A549 (cell line): ENCODE measurements around the gene GBGT1.

ENCODE experiments used
- CEBPB ChIP-seq, 2 experiments: fragments of >200 bp in 1 of 2; sonication (Bioruptor Twin) in 1 of 2; formaldehyde crosslinking in 1 of 2; IDR thresholded peaks; 2 replicates each; pipeline ENCODE4 v1.6.1; 2012 to 2016
- CTCF ChIP-seq: fragments of >200 bp; sonication (Bioruptor Twin); formaldehyde crosslinking; IDR thresholded peaks from 3 replicates; pipeline ENCODE4 v1.5.1; 2016
- EP300 ChIP-seq, 2 experiments: fragments of >200 bp; sonication (Bioruptor Twin); formaldehyde crosslinking; IDR thresholded peaks; 2 replicates in 1 of 2; 3 replicates in 1 of 2; pipeline ENCODE4 v1.6.1; 2016 to 2017
- JUN ChIP-seq, 2 experiments: fragments of >200 bp; sonication (Bioruptor Twin); formaldehyde crosslinking; IDR thresholded peaks; 2 replicates in 1 of 2; 3 replicates in 1 of 2; pipeline ENCODE4 v1.6.1; 2016 to 2017
- PHF8 ChIP-seq: fragments of 200-600 bp; sonication (generic); IDR thresholded peaks from 2 replicates; pipeline ENCODE4 v1.6.1; 2016; ENCODE audit warnings: low read depth, mild to moderate bottlenecking, antibody characterized with exemption, moderate library complexity, borderline replicate concordance
- SMC3 ChIP-seq: fragments of >200 bp; sonication (Bioruptor Twin); formaldehyde crosslinking; IDR thresholded peaks from 3 replicates; pipeline ENCODE4 v1.6.1; 2018; ENCODE audit warnings: inconsistent platforms

GRCh38 chr9:133126697-133127339 lies 36.9 kb downstream of the GBGT1 start:
- TF ChIP-seq CTCF: no peak
- no peak for TF ChIP-seq SMC3
- TF ChIP-seq CEBPB (IDR thresholded peaks at IDR 0.05): no peak
- TF ChIP-seq EP300 (IDR thresholded peaks at IDR 0.05): no peak
- no peak for TF ChIP-seq PHF8
- TF ChIP-seq JUN (IDR thresholded peaks at IDR 0.05): no peak
